ENCODE results near the gene TMEM258.

TMEM258 gene

GRCh38 chr11:61744609-61745156, 47.7 kb downstream of the TMEM258 start:
- peaks cover 5% of the 10 kb centered on the region for H3K4me1 ChIP-seq (ENCODE audit: control insufficient read depth, insufficient read depth, low read length)
- no peak overlapping the region for H3K27ac ChIP-seq (ENCODE audit: low read length)
- no peak overlapping the region for H3K9ac ChIP-seq (ENCODE audit: low read length in 2 of 2)
- H3K27me3 ChIP-seq (ENCODE audit: control insufficient read depth in 1 of 2, insufficient read depth in 2 of 2, low read length in 2 of 2) = peaks cover 2% of the 10 kb centered on the region in 2 donors
- H3K9me3 ChIP-seq (ENCODE audit: control insufficient read depth in 2 of 2, low read length in 2 of 2) = no peaks in the 10 kb centered on the region
- peaks cover 0 to 8% of the 10 kb centered on the region in 2 donors for H3K36me3 ChIP-seq (ENCODE audit: control insufficient read depth in 2 of 2, insufficient read depth in 2 of 2, low read length in 2 of 2)
- no peak overlapping the region for H3K4me3 ChIP-seq (ENCODE audit: low read length in 2 of 2)

DNA sequence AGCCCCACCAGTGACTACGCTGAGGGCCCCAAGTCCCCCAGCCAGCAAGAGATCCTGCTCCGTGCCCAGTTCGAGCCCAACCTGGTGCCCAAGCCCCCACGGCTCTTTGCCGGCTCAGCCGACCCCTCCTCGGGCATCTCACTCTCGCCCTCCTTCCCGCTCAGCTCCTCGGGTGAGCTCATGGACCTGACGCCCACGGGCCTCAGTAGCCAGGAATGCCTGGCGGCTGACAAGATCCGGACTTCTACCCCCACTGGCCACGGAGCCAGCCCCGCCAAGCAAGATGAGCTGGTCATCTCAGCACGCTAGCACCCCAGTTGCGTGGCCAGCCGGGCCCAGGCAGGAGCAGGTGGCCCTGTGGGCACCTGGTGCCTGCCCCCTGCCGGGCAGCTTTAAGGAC, 48.2 kb downstream of the TMEM258 start:
- H3K27me3 ChIP-seq (ENCODE audit: control insufficient read depth in 1 of 2, insufficient read depth in 2 of 2, low read length in 2 of 2) = peaks cover 0 to 2% of the 10 kb centered on the region in 2 donors
- peaks cover 0 to 8% of the 10 kb centered on the region in 2 donors for H3K36me3 ChIP-seq (ENCODE audit: control insufficient read depth in 2 of 2, insufficient read depth in 2 of 2, low read length in 2 of 2)
- H3K9ac ChIP-seq (ENCODE audit: low read length in 2 of 2) = no peak overlapping the region
- no peak overlapping the region for H3K4me3 ChIP-seq (ENCODE audit: low read length in 2 of 2)
- H3K9me3 ChIP-seq (ENCODE audit: control insufficient read depth in 2 of 2, low read length in 2 of 2) = no peaks in the 10 kb centered on the region
- H3K27ac ChIP-seq (ENCODE audit: low read length) = no peak overlapping the region
- peaks cover 5% of the 10 kb centered on the region for H3K4me1 ChIP-seq (ENCODE audit: control insufficient read depth, insufficient read depth, low read length)

- Histone ChIP-seq H3K4me1 (ENCODE audit: control insufficient read depth, insufficient read depth, low read length) (peaks cover 5% of the 10 kb centered on the region), H3K9me3 (ENCODE audit: control insufficient read depth in 2 of 2, low read length in 2 of 2) (no peaks in the 10 kb centered on the region), H3K27ac (ENCODE audit: low read length) (no peak overlapping the region), H3K36me3 (ENCODE audit: control insufficient read depth in 2 of 2, insufficient read depth in 2 of 2, low read length in 2 of 2) (peaks cover 0 to 8% of the 10 kb centered on the region in 2 donors), H3K27me3 (ENCODE audit: control insufficient read depth in 1 of 2, insufficient read depth in 2 of 2, low read length in 2 of 2) (peaks cover 0 to 2% of the 10 kb centered on the region in 2 donors), H3K9ac (ENCODE audit: low read length in 2 of 2) (no peak overlapping the region), H3K4me3 (ENCODE audit: low read length in 2 of 2) (no peak overlapping the region)
Observed at GRCh38 chr11:61743486-61744095, 48.8 kb downstream of the TMEM258 start.

GRCh38 chr11:61742391-61742790, 50.0 kb downstream of the TMEM258 start:
- Histone ChIP-seq H3K27me3 (ENCODE audit: control insufficient read depth in 1 of 2, insufficient read depth in 2 of 2, low read length in 2 of 2) (peaks cover 0 to under 1% of the 10 kb centered on the region in 2 donors), H3K9me3 (ENCODE audit: control insufficient read depth in 2 of 2, low read length in 2 of 2) (no peaks in the 10 kb centered on the region), H3K4me1 (ENCODE audit: control insufficient read depth, insufficient read depth, low read length) (no peaks in the 10 kb centered on the region), H3K36me3 (ENCODE audit: control insufficient read depth in 2 of 2, insufficient read depth in 2 of 2, low read length in 2 of 2) (peaks cover 0 to 10% of the 10 kb centered on the region in 2 donors), H3K9ac (ENCODE audit: low read length in 2 of 2) (no peak overlapping the region), H3K27ac (ENCODE audit: low read length) (no peak overlapping the region), H3K4me3 (ENCODE audit: low read length in 2 of 2) (no peak overlapping the region)

DNA sequence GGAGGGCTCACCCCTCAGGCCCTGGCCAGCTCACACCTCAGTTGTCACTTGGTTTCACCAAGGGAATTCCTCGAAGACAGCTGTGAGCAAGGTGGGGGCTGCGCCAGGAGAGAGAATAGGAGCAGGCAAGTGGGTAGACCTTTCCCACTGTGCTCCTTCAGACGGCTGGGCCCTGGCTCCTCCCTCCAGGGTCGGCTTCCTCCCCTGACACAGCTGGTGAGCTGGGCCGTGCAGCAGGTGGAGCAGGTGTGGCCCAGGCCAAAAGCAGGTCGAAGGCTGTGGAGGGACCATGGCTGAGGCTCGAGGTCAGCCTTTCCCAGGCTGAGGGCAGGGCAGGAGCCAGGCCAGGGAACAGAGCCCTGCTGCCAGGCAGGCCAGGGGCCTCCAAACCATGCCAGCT, 52.4 kb downstream of the TMEM258 start:
- Histone ChIP-seq H3K4me3 (ENCODE audit: low read length in 2 of 2) (no peak overlapping the region), H3K27me3 (ENCODE audit: control insufficient read depth in 1 of 2, insufficient read depth in 2 of 2, low read length in 2 of 2) (no peaks in the 10 kb centered on the region), H3K9ac (ENCODE audit: low read length in 2 of 2) (no peak overlapping the region), H3K27ac (ENCODE audit: low read length) (no peak overlapping the region), H3K36me3 (ENCODE audit: control insufficient read depth in 2 of 2, insufficient read depth in 2 of 2, low read length in 2 of 2) (peaks cover 6 to 23% of the 10 kb centered on the region in 2 donors), H3K4me1 (ENCODE audit: control insufficient read depth, insufficient read depth, low read length) (no peaks in the 10 kb centered on the region), H3K9me3 (ENCODE audit: control insufficient read depth in 2 of 2, low read length in 2 of 2) (no peaks in the 10 kb centered on the region)

DNA sequence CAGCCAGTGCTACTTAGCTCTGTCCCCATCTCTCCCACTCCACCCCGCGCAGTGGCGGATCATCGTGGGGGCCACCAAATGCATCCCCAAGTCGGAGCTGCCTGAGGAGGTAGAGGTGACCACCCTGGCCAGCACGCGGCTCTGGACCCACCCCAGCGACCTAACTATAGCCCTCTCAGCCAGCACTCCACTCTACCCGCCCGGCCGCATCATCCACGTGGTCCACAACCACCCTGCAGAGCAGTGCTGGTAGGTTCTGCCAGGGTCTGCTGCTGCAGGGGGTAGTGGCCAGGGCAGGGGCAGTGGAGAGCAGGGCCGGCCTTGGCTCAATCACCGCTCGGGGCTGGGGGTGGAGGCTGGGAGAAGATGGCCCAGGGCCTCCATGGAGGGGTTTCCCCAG, 53.0 kb downstream of the TMEM258 start:
- H3K9me3 ChIP-seq (ENCODE audit: control insufficient read depth in 2 of 2, low read length in 2 of 2) = no peaks in the 10 kb centered on the region
- H3K27me3 ChIP-seq (ENCODE audit: control insufficient read depth in 1 of 2, insufficient read depth in 2 of 2, low read length in 2 of 2) = no peaks in the 10 kb centered on the region
- H3K9ac ChIP-seq (ENCODE audit: low read length in 2 of 2) = no peak overlapping the region
- H3K27ac ChIP-seq (ENCODE audit: low read length) = no peak overlapping the region
- no peak overlapping the region for H3K4me3 ChIP-seq (ENCODE audit: low read length in 2 of 2)
- peaks cover 6 to 23% of the 10 kb centered on the region in 2 donors for H3K36me3 ChIP-seq (ENCODE audit: control insufficient read depth in 2 of 2, insufficient read depth in 2 of 2, low read length in 2 of 2)
- H3K4me1 ChIP-seq (ENCODE audit: control insufficient read depth, insufficient read depth, low read length) = no peaks in the 10 kb centered on the region
